Endothelial cell of umbilical vein (primary cell): Measurements from ENCODE around the gene RTL10. TPM values are rescaled to one million over a fixed set of nuclear protein-coding genes. Genes with fewer than 3 reads are reported as not detected.

Experiments
- BruUV-seq: library from RNA; stranded (reverse); fragments of 400-500 nt; replicated peaks from 2 replicates; lab custom pipeline; 2021; lab: Mats Ljungman, UMichigan
- CTCF ChIA-PET: fragments of 300-600, 350-600 bp; sonication (Branson Sonifier 250); formaldehyde crosslinking; loops from one replicate; lab custom pipeline; 2021; ENCODE audit warnings: antibody characterized with exemption, inconsistent platforms; lab: Charles Lee
- POLR2A ChIA-PET: fragments of 300-600, 350-600 bp; sonication (Branson Sonifier 250); formaldehyde crosslinking; loops from one replicate; lab custom pipeline; 2021; ENCODE audit warnings: antibody characterized with exemption, inconsistent platforms; lab: Charles Lee
- DNase-seq: peaks from one replicate; pipeline ENCODE4 v3.0.0-alpha.2; 2011; ENCODE audit warnings: low read depth, low spot score
- FAIRE-seq: peaks from 2 replicates; lab custom pipeline; 2011; peaks lifted over from hg19 to GRCh38; lab: Jason Lieb, UNC
- H2AFZ ChIP-seq: 2 replicates; pipeline ENCODE4 v1.6.0; 2012; ENCODE audit warnings: low read depth, low read length, control low read depth, inconsistent platforms
- H3K27ac ChIP-seq: 2 replicates; pipeline ENCODE4 v1.5.1; 2011; ENCODE audit warnings: low read depth, mild to moderate bottlenecking, control low read depth, low read length, moderate library complexity; ENCODE audit not compliant: insufficient read depth
- H3K27me3 ChIP-seq, 2 experiments: 2 replicates each; pipeline versions ENCODE4 v1.6.0 to v1.6.1; 2011; ENCODE audit warnings: low read length in 2 of 2, mixed read lengths in 1 of 2; ENCODE audit not compliant: control insufficient read depth in 2 of 2, insufficient read depth in 2 of 2
- H3K36me3 ChIP-seq, 2 experiments: 2 replicates in 1 of 2; 3 replicates in 1 of 2; pipeline ENCODE4 v1.5.1; 2011; ENCODE audit warnings: low read length in 2 of 2, mild to moderate bottlenecking in 1 of 2, moderate library complexity in 1 of 2; ENCODE audit not compliant: control insufficient read depth in 2 of 2, insufficient read depth in 2 of 2; ENCODE audit errors: extremely low read depth in 1 of 2
- H3K4me1 ChIP-seq: 3 replicates; pipeline ENCODE4 v1.5.1; 2011; ENCODE audit warnings: mild to moderate bottlenecking, low read length; ENCODE audit not compliant: control insufficient read depth, insufficient read depth; ENCODE audit errors: extremely low read depth
- H3K4me2 ChIP-seq: 2 replicates; pipeline ENCODE4 v1.6.1; 2011; ENCODE audit warnings: low read length, control low read depth, mixed read lengths; ENCODE audit not compliant: insufficient read depth
- H3K4me3 ChIP-seq, 3 experiments: fragments of 200-600 bp in 1 of 3; sonication (generic), shearing (Covaris generic) in 1 of 3; replicated peaks in 1 of 3; 2 replicates each; pipeline ENCODE4 v1.5.1; 2011 to 2016; ENCODE audit warnings: control low read depth in 3 of 3, low read length in 3 of 3, mild to moderate bottlenecking in 2 of 3, inconsistent platforms in 1 of 3, low read depth in 1 of 3, moderate library complexity in 1 of 3; ENCODE audit not compliant: insufficient read depth in 1 of 3
- H3K79me2 ChIP-seq: 2 replicates; pipeline ENCODE4 v1.6.0; 2012; ENCODE audit warnings: low read length, inconsistent platforms; ENCODE audit not compliant: control insufficient read depth, insufficient read depth
- H3K9ac ChIP-seq: replicated peaks from 2 replicates; pipeline ENCODE3; 2011; ENCODE audit warnings: low read length, control low read depth; ENCODE audit not compliant: insufficient read depth; ENCODE audit errors: extremely low read depth
- H3K9me1 ChIP-seq: replicated peaks from 3 replicates; pipeline ENCODE4 v1.6.0; 2011; ENCODE audit warnings: mild to moderate bottlenecking, low read length; ENCODE audit not compliant: control insufficient read depth, insufficient read depth; ENCODE audit errors: extremely low read depth
- H3K9me3 ChIP-seq: replicated peaks from 2 replicates; pipeline ENCODE4 v1.5.1; 2012; ENCODE audit warnings: low read length, inconsistent platforms; ENCODE audit not compliant: control insufficient read depth, insufficient read depth
- H4K20me1 ChIP-seq: replicated peaks from 2 replicates; pipeline ENCODE3; 2011; ENCODE audit warnings: mild to moderate bottlenecking, low read length; ENCODE audit not compliant: control insufficient read depth, insufficient read depth; ENCODE audit errors: extremely low read depth
- FOS ChIP-seq: IDR thresholded peaks from 2 replicates; pipeline ENCODE4 v1.6.1; 2011; ENCODE audit warnings: mild to moderate bottlenecking, low read length, moderate library complexity, borderline replicate concordance; ENCODE audit not compliant: insufficient read depth
- JUN ChIP-seq: IDR thresholded peaks from 2 replicates; pipeline ENCODE4 v1.6.1; 2011; ENCODE audit warnings: borderline replicate concordance, low read depth; ENCODE audit not compliant: insufficient read length, insufficient read depth
- MYC ChIP-seq: IDR thresholded peaks from one replicate; pipeline ENCODE4 v1.6.1; 2011; ENCODE audit warnings: mild to moderate bottlenecking, low read depth, low read length
- dilution Hi-C: fragments of 300-500 bp; cut with MboI; formaldehyde crosslinking; loops from one replicate; pipeline ENCODE4 v1.15.0; 2019; ENCODE audit warnings: low sequenced_read_pairs; ENCODE audit not compliant: extremely low pct_ligation_motif_present
- intact Hi-C: fragments of 100-400 bp; cut with micrococcal nuclease; formaldehyde crosslinking; loops from one replicate; pipeline ENCODE4 v1.10.0; 2022
- polyA plus RNA-seq, 4 experiments: library from polyadenylated mRNA; depleted of rRNA in 3 of 4; stranded (reverse) in 3 of 4; unstranded in 1 of 4; fragments of >200 nt; gene quantifications; 2 replicates each; pipeline versions ENCODE4 v1.2.1 to v1.2.3, GENCODE V29; 2011 to 2012; ENCODE audit warnings: missing spikeins in 1 of 4
- total RNA-seq: library from RNA; stranded (reverse); gene quantifications from 2 replicates; pipeline ENCODE4 v1.2.3, GENCODE V29; 2021
- TF ChIP-seq, protein P1 (sequence below), 2 donors: IDR thresholded peaks; 1 replicate in 1 of 2; 2 replicates in 1 of 2; pipeline ENCODE4 v1.5.1; 2011; ENCODE audit warnings: low read length in 2 of 2, mild to moderate bottlenecking in 2 of 2, moderate library complexity in 2 of 2, control low read depth in 1 of 2, inconsistent platforms in 1 of 2, low read depth in 1 of 2; ENCODE audit not compliant: insufficient read depth in 1 of 2; ENCODE audit errors: extremely low read depth in 1 of 2

RTL10 gene
- total and polyA plus RNA-seq, 2 donors (not counting 3 experiments of a cell fraction or from before 2014, with no cell fraction given), result 31.9 to 40.8 TPM

DNA sequence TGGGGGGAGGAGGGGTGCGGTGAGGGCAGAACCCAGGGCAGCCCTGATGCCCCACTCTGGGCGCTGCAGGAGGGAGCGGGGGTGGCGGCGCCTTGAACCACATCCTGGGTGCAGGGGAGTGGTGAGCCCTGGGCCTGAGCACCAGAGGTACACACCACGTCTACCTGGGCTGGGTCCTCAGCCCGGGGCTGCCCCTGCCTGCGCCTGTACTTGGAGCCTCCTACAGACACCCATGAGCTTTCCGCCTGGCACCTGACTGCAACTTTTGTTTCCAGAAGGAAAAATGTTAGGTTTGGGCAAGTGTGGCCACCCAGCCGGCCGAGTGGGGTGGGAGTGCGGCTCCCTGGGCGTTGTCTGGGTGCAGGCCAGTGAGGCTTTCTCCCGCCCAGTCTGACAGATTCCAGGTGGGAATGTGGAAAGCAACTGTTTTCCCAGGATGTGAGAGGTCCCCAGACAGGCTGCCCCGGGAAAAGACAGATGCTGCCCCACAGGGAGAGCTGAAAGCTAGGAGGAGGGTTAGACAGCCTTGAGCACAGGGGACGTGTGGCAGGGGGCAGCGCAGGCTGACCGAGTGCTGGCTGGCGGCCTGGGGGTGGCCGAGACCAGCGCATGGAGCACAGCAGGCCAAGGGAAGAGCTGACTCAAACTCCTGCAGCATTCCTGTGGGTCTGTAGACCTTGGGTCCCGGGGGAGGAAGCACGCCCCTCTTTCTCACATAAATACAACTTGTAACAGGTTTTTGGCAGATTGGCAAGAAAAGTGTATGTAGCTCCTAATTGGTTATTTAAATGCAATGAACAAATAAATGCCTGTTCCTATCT, 44.1 kb downstream of the RTL10 start:
- POLR2A ChIA-PET, result no interaction called here
- no peak for FAIRE-seq

More for the DNA sequence above, 44.1 kb downstream of the RTL10 start:
- no TSS peak for BruUV-seq
- no peak overlapping the region for H3K4me2 ChIP-seq
- no peak overlapping the region for H2AFZ ChIP-seq
- no peak overlapping the region for H3K9ac ChIP-seq
- TF ChIP-seq, protein P1, sequence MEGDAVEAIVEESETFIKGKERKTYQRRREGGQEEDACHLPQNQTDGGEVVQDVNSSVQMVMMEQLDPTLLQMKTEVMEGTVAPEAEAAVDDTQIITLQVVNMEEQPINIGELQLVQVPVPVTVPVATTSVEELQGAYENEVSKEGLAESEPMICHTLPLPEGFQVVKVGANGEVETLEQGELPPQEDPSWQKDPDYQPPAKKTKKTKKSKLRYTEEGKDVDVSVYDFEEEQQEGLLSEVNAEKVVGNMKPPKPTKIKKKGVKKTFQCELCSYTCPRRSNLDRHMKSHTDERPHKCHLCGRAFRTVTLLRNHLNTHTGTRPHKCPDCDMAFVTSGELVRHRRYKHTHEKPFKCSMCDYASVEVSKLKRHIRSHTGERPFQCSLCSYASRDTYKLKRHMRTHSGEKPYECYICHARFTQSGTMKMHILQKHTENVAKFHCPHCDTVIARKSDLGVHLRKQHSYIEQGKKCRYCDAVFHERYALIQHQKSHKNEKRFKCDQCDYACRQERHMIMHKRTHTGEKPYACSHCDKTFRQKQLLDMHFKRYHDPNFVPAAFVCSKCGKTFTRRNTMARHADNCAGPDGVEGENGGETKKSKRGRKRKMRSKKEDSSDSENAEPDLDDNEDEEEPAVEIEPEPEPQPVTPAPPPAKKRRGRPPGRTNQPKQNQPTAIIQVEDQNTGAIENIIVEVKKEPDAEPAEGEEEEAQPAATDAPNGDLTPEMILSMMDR (IDR thresholded peaks at IDR 0.05; ENCODE audit: extremely low read depth in 1 of 2, insufficient read depth in 1 of 2, low read depth in 1 of 2, low read length in 2 of 2), result no peak
- no peak for TF ChIP-seq MYC
- no peak for TF ChIP-seq FOS
- no peak for TF ChIP-seq JUN
- no peak overlapping the region for H3K27ac ChIP-seq
- peak; percentile 4 for DNase-seq
- intact Hi-C loops, result loop anchor here (1.0 kb wide), 1 partner anchor 63 kb away; no protein-coding TSS in a partner anchor
- H3K4me1 ChIP-seq, result peaks cover 13% of the 10 kb centered on the region
- H3K27me3 ChIP-seq, result no peaks in the 10 kb centered on the region
- H4K20me1 ChIP-seq, result no peaks in the 10 kb centered on the region
- no peaks in the 10 kb centered on the region for H3K9me3 ChIP-seq
- H3K9me1 ChIP-seq, result no peaks in the 10 kb centered on the region
- CTCF ChIA-PET, result interaction anchor here (0.9 to 1.6 kb wide), 4 partner anchors 10 to 100 kb away, joined by 3 to 6 read pairs (median 4); no protein-coding TSS in a partner anchor
- dilution Hi-C loops, result no loop called here
- H3K36me3 ChIP-seq, result no peaks in the 10 kb centered on the region
- H3K4me3 ChIP-seq, result no peak overlapping the region
- H3K79me2 ChIP-seq, result no peaks in the 10 kb centered on the region
